ENCODE results near the gene CDKN1A.

Gene CDKN1A

GRCh38 chr6:36655085-36655724, 23.3 kb upstream of the CDKN1A start:
- DNase-seq (ENCODE audit: low read depth in 2 of 2) = no peak

GRCh38 chr6:36656441-36656840, 22.1 kb upstream of the CDKN1A start:
- no peak for DNase-seq (ENCODE audit: low read depth in 2 of 2)

GRCh38 chr6:36657271-36657670, 21.2 kb upstream of the CDKN1A start:
- DNase-seq (ENCODE audit: low read depth in 2 of 2) = no peak

GRCh38 chr6:36657942-36658544, 20.5 kb upstream of the CDKN1A start:
- DNase-seq (ENCODE audit: low read depth in 2 of 2) = no peak

- no peak for DNase-seq (ENCODE audit: low read depth in 2 of 2)
These were observed 19.2 kb upstream of the CDKN1A start for GRCh38 chr6:36659271-36659670.

GRCh38 chr6:36660771-36661471, 17.6 kb upstream of the CDKN1A start:
- DNase-seq (ENCODE audit: low read depth in 2 of 2) = no peak

GRCh38 chr6:36662380-36662779, 16.1 kb upstream of the CDKN1A start:
- no peak for DNase-seq (ENCODE audit: low read depth in 2 of 2)

GRCh38 chr6:36662827-36663256, 15.7 kb upstream of the CDKN1A start:
- no peak for DNase-seq (ENCODE audit: low read depth in 2 of 2)

GRCh38 chr6:36663504-36664446, 14.7 kb upstream of the CDKN1A start:
- DNase-seq (ENCODE audit: low read depth in 2 of 2) = no peak

GRCh38 chr6:36665180-36665579, 13.3 kb upstream of the CDKN1A start:
- no peak for DNase-seq (ENCODE audit: low read depth in 2 of 2)

- DNase-seq (ENCODE audit: low read depth in 2 of 2) = no peak
These were observed 12.2 kb upstream of the CDKN1A start for GRCh38 chr6:36666287-36666686.

- no peak for DNase-seq (ENCODE audit: low read depth in 2 of 2)
These were observed 11.5 kb upstream of the CDKN1A start for GRCh38 chr6:36666826-36667591.

- DNase-seq (ENCODE audit: low read depth in 2 of 2) = no peak
These were observed 9.9 kb upstream of the CDKN1A start for GRCh38 chr6:36668591-36668990.

GRCh38 chr6:36669002-36669401, 9.5 kb upstream of the CDKN1A start:
- no peak for DNase-seq (ENCODE audit: low read depth in 2 of 2)

- no peak for DNase-seq (ENCODE audit: low read depth in 2 of 2)
These were observed 8.2 kb upstream of the CDKN1A start for GRCh38 chr6:36670271-36670670.

- no peak for DNase-seq (ENCODE audit: low read depth in 2 of 2)
These were observed 6.7 kb upstream of the CDKN1A start for GRCh38 chr6:36671687-36672375.

- DNase-seq (ENCODE audit: low read depth in 2 of 2) = no peak
These were observed 4.6 kb upstream of the CDKN1A start for GRCh38 chr6:36673882-36674281.

- no peak for DNase-seq (ENCODE audit: low read depth in 2 of 2)
These were observed 3.6 kb upstream of the CDKN1A start for GRCh38 chr6:36674942-36675341.

GRCh38 chr6:36676141-36677058, 2.1 kb upstream of the CDKN1A start:
- no peak for DNase-seq (ENCODE audit: low read depth in 2 of 2)

All from activated CD8-positive, alpha-beta memory T cell treated with anti-CD3 and anti-CD28 coated beads for 4 hours (primary cell).